Hypothalamus (tissue), 51 donors: ENCODE results near the gene GABRB3.

Experiments used
- DNase-seq, 51 donors: peaks; one replicate each; lab custom pipeline; 2025; lab: John Stamatoyannopoulos, UW

GABRB3 gene

DNA sequence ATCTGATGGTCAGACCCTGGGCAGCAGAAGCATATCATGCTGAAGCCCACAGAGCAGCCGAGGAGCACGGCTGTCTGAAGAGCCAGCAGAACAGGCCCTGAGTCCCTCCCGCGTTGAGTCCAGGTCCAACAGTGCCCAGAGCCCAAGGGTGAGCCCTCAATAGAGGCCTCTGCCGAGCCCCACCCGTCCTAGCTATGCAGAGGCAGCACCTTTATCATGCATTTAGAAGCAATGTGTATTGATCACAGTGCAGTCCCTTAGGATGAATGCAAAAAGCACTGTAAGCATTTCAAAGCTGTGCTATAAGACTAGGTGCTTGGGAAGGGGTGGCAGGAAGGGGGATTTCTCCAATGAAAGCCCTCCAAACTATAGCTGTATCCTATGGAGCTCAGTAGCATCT, 208.5 kb downstream of the GABRB3 start:
- DNase-seq, result no peak

DNA sequence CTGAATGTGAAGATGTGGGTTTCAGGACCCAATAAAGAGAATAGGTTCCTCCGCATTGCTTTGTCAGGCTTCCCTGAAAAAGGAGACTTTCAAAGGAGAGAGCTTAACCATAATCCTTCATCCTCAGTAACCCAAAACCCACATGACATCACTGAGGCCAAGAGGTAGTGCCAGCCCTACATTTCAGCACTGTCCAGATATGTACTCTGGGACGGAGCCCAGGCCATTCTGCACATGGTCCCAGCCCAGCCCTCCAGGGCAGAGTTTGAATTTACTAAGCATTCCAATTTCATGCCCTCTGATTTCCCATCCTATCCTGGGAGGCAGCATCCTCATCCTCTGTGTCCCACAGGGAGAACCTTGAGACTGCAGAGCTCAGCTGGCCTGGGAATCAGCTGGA, 210.5 kb downstream of the GABRB3 start:
- DNase-seq, result no peak

DNA sequence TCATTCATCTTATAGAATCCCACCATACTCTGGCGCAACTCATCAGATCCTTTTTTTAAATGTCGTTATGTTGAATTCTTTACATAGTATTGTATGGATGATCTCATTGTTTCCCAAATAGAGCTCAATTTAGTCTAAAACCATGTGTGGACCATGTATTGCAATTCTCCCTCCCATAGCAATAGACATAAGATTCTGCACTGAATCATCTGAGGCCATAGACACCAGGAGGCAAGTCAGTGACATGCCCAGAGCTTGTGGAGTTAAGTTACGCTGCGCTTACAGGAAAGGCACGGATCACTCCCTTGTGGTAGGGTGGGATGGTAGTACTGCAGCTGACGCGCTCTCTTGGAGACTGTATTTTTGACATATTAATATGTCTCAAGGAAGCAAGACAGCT, 211.0 kb downstream of the GABRB3 start:
- DNase-seq, result no peak

DNA sequence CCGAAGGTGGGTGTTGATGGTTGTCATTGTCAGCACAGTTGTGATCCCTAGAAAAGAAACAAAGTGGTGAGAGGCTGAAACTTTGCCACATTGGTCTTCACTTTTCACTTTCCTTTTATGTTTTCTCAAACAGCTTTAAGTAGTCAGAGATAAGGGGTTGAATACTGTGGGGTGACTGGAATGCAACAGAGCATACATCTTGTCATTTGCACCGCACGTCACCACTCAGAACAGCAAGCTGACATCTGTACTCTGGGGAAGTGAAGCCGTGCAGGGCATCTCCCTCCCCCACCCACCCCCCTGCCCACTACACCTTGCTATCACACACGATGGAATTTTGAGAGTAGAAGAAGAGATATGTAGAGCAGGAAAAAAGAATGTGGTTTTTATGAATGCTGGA, 211.7 kb downstream of the GABRB3 start:
- DNase-seq, result no peak

DNA sequence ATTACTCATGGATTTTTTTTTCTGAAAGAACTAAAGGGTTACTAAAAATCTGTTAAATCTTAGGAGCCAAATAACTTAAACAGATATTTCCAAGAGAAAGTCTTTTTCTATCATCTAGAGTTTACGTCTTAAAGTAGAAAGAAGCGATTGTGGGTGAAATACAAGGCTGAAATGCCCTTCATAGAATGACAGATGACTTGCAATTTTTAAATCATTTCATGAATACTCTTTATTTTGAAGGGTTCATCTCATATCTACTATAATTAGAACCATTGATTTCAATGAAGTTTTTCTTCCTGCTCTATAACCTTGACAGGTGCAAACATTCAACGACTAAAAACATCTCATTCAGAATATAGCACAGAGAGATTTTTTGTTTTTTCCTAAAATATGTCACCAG, 217.0 kb downstream of the GABRB3 start:
- no peak for DNase-seq

DNA sequence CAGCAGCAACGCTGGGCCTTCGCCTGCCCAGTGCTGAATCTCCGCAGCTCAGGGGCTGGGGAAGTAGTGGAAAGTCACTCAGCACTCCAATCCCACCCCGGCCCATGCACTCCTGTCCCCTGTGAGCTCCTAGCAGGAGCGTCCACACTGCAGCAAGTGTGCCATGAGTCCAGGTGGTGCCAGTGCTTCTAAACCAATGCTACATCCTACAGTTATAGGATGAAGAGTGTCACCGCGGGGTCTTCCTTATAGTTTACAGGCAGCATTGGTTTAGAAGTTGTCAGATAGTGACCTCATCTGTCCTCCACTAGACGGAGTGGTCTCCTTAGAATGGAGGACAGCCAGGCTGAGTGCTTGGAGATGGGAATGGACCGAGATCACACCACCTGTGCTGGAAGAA, 221.4 kb downstream of the GABRB3 start:
- DNase-seq, result no peak

DNA sequence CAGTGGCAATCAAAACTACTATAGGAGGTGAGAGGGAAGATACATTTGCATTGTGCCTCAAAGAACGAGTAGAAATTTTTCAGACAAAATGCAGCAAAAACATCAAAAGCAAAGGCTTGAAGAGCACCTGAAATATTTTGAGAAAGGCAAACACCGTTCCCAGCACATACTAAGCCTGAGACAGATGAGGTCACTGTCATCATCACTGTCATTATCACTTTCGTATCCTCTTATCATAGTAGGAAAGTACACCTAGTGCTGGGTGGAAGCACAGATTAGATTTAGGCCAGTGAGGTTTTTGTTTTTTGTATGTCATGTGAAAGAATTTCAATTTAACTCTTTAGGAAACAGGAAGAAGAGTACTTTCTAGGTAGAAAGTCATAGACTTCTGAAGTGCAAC, 222.0 kb downstream of the GABRB3 start:
- DNase-seq, result no peak

DNA sequence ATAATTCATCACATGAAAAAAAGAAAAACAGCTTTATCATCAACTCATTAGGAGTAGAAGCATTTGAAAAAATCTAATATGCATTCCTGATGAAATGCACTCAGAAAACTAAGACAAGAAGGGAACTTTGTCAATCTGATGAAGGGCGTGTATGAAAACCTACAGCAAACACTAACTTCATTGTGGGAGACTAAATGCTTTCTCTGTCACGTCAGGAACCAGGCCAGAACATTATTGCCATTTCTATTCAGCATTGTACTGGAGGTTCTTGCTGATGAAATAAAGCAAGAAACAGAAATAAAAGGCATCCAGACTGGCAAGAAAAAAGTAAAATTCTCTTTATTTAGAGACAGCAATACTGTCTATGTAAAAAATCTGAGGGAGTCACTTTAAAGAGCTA, 235.2 kb downstream of the GABRB3 start:
- no peak for DNase-seq

DNA sequence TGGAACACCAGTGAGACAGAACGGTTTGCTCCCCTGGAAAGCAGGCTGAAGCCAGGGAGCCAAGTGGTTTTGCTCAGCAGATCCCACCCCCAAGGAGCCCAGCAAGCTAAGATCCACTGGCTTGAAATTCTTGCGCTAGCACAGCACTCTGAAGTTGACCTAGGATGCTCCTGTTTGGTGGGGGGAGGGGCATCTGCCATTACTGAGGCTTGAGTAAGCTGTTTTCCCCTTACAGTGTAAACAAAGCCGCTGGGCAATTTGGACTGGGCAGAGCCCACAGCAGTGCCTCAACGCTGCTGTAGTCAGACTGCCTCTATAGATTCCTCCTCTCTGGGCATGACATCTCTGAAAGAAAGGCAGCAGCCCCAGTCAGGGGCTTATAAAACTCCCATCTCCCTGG, 241.4 kb downstream of the GABRB3 start:
- DNase-seq, result no peak

DNA sequence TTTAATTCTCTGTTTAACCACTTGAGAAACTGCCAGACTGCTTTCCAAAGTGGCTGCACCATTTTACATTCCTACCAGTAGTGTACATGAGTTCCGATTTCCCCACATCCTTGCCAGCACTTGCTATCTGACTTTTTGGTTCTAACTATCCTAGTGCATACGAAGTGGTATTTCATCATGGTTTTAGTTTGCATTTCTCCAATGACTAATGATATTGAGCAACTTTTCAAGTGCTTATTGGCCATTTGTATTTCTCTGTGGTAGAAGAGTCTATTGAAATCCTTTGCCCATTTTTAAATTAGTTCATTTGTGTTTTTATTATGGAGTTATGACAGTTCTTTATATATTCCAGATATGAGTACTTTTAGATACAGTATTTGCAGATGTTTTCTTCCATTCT, 247.8 kb downstream of the GABRB3 start:
- no peak for DNase-seq

DNA sequence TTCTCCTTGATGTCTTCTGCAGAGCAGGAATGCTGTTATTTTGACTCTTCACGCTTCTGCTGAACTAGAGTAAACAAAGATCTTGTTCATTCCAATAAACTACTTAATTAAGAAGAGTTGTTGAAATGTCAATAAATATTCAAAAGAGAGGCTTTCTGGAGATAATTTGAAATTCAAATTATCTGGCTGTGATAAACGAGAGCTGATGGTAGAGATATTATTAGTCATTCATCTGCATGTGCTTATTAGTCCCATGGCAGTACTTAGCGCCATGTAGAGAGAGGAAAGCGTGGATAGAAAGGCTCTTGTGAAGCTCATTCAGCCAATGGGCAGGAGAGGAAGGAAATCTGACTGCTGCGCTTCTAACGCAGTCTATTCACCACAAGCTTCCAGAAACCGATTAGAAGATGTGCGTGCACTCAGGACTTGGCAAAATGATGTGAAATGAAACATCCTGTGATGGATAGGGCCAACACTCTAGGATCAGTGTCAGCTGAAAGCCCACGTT, 251.1 kb downstream of the GABRB3 start:
- peak in 2 of 51 donors; percentile 1 to 19 for DNase-seq

DNA sequence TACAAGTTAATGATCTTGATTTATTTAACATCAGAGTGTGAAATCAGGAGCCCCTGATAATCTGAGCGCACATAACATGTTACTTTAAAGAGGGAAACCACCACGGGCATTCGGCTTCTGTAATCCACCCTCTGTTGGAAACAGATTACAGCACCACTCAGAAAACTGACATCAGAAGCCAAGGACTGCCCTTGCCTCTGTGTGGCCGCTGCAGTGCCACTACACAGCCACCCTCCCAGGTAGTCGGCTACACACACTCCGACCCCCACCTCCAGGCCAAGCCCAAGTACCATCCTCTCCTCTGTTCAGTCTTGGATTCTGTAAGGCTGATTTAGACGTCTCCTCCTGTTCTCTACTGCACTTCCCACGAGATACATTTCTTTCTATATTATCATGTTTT, 251.7 kb downstream of the GABRB3 start:
- no peak for DNase-seq

DNA sequence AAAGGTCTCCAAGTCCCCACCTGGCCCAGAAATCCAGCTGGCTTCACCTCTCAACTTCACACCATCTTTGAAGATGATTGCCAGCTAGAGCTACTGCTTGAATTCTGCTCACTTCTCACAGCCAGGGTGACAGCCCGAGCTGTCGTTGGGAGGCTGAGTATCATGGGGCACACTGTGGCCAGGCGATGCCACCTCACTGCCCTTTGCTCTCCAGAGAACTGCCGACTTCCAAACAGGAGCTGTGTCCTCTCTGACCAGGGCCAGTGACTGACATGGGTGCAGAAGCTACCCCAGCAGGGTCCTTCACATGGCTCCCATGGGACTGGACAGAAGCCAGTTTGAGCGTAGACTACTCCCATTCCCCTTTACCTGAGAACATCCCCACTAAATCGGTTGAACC, 254.0 kb downstream of the GABRB3 start:
- DNase-seq, result no peak

DNA sequence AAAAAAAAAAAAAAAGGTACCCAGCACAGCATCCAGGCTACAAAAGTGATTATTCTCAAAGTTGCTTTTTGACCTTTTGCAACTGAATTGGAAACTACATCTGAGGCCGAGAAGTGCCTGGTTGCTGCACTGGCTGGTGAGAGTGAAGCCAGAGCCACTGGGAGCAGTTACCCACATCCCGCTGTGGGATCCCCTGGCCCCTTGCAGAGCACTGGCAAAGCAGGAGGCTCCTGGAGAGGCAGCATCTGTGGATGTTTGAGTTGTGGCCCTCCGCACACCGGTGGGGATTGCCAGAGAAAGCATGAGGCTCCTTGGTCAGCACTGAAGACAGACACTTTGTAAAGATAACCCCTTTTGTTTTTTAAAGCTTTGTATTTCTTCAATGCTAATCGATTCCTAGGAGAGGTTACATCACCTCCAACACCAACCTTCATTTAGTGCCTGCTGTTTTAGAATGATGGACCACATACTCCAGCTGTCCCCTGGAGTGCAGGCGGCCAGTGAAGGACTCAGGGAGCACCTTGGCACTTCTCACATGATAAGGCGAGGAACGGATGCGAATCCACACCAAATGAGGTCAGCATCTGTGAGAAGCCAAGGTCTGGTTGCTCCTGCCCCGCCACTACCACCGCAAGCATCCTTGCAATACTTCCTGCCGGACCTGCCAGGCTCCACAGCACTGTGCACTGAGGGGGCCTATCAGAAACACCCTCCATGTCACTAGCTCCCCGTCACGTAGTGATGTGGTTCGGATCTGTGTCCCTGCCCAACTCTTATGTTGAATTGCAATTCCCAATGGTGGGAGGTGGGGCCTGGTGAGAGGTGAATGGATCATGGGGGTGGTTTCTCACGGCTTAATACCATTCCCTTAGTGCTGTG, 256.5 kb downstream of the GABRB3 start:
- no peak for DNase-seq

DNA sequence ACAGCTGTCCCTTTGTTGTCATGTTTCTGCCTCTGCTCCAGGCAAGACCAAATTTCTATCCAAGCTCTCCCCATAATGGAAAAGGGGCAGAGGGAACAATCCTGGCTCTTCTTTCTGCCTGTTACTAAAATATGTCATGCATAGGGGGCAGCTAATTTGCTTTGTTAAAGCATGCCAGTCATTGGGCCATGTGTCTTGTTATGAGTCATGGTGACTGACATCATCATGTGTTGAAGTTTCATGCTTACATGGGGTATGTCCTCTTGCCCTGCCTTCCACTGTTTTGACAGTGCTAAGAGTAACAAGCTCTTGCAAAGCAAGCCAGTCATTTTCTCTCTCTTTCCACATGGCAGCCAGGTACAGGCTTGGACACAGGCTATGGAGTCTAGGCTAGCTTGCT, 268.9 kb downstream of the GABRB3 start:
- DNase-seq, result no peak
